DOHH2 (cell line): ENCODE results near the gene KDM6A.

Experiments used
- CTCF ChIP-seq: fragments of 200-600 bp; sonication (generic); IDR thresholded peaks from one replicate; pipeline ENCODE4 v1.5.1; 2014; ENCODE audit warnings: antibody characterized with exemption, mild to moderate bottlenecking, low read depth, low read length; ENCODE audit not compliant: poor library complexity, severe bottlenecking
- EZH2phosphoT487 ChIP-seq: fragments of 200-600 bp; sonication (generic); IDR thresholded peaks from 2 replicates; pipeline ENCODE4 v1.6.1; 2017; ENCODE audit warnings: borderline replicate concordance, mild to moderate bottlenecking, antibody characterized with exemption, low read length, moderate library complexity, mixed read lengths

- no peak for TF ChIP-seq CTCF
- no peak for TF ChIP-seq EZH2phosphoT487
Measured at GRCh38 chrX:44944894-44945293, 71.9 kb downstream of the KDM6A start.
